Activated T-helper 2 cell treated with anti-CD3 and anti-CD28 coated beads, Interferon-gamma antibody, Interleukin-2, Interleukin-4, amounts not matched to agents 10 μg/mL and 5 μg/mL and 100 μg/mL, durations not matched to agents 14 hours and 24 hours and 36 hours (primary cell): ENCODE results near the gene ATP6V0A1. TPM values are rescaled to one million over a fixed set of nuclear protein-coding genes. Genes with fewer than 3 reads are reported as not detected.

ENCODE experiments used
- DNase-seq: peaks from one replicate; pipeline ENCODE4 v3.0.0; 2021; ENCODE audit warnings: low spot score
- H3K27ac Mint-ChIP-seq: one replicate; pipeline ENCODE4 v1.8.0; 2021; ENCODE audit warnings: mixed read lengths
- H3K27me3 Mint-ChIP-seq: one replicate; pipeline ENCODE4 v1.8.0; 2021; ENCODE audit warnings: low read depth, mixed read lengths
- H3K36me3 Mint-ChIP-seq: one replicate; pipeline ENCODE4 v1.8.0; 2021; ENCODE audit warnings: low read depth, mixed read lengths
- H3K4me1 Mint-ChIP-seq: one replicate; pipeline ENCODE4 v1.8.0; 2021; ENCODE audit warnings: low read depth, mixed read lengths
- H3K4me3 Mint-ChIP-seq: one replicate; pipeline ENCODE4 v1.8.0; 2021; ENCODE audit warnings: low read depth, mild to moderate bottlenecking, moderate library complexity, mixed read lengths
- H3K9me3 Mint-ChIP-seq: one replicate; pipeline ENCODE4 v1.8.0; 2021; ENCODE audit warnings: mixed read lengths
- intact Hi-C: fragments of 100-400 bp; cut with micrococcal nuclease; formaldehyde crosslinking; loops from one replicate; pipeline ENCODE4 v1.15.1; 2023
- total RNA-seq: library from RNA; stranded (reverse); gene quantifications from 2 replicates; pipeline ENCODE4 v1.2.3, GENCODE V29; 2022

Gene ATP6V0A1
- total RNA-seq, 1 donor from 2014 or later, result 17.5 TPM

DNA sequence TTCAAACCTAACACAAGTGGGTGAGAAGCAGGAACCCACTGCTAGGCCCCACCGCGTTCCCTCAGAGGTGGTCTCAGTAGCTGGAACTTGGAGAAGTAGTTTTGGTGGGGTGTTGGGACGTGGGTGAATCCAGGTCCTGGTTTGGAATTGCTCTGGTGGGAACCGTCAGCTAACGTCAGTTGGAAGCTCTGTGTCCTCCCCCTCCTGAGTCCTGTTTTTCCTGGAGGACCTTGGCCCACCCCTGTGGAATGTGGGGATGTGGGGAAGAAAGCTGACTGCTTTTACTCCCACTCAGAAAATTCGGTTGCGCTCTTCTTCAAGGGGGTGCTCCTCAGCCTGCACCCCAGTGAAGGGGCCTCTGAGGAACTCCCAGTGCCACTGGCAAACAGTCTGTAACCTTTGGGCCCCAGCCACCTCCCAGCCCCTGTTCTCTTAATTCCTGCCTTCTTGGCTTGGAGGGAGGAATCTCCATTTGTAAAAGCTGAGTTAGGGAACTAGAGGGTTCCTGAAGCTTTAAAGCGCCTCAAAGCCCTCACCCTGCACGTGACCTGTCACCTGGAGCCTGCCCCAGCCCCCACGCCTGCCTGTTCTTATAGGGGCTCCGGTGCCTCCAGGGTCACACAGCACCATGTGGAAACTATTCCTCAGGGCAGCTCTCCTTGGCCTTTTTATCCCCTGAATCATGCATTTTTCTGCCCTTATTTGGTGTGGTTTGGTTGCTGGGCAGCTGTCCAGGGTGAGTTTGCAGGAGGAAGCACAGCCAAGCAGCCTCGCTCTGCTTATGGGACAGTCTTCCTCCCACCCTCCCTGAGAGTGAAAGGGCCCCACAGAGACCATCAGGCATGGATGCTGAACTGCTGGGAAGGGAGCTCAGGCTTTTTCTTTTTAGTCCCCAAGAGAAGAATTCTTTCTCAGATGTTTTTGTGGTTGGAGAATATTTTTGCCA lies 61.1 kb downstream of the ATP6V0A1 start:
- Mint-ChIP-seq H3K27ac (no peak overlapping the region), H3K27me3 (peaks cover 8% of the 10 kb centered on the region), H3K4me1 (peaks cover 5% of the 10 kb centered on the region), H3K36me3 (no peaks in the 10 kb centered on the region), H3K4me3 (no peak overlapping the region), H3K9me3 (no peaks in the 10 kb centered on the region)
- DNase-seq, result no peak
- intact Hi-C loops, result loop anchor here (5.0 to 10.0 kb wide), 3 partner anchors 58 to 205 kb away; no protein-coding TSS in a partner anchor

DNA sequence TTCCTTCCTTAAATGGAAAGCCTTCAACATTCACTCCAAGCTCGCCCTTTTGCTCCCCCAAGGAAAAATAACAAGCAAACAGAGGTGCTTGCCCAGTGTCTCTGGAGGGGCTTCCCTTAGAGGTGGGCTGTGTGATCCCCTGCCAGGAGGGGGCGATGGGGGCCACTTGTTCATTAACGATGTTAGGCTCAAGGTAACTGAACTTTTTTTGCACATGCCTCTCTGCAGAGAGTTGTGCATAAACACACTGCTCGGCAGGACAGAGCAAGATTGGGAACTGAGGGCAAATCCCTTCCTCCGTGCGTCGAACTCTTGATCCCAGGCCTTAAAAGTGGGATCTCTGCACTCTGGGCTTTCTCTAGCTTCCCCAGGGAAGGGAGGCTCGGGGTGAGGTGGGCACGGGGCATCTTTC lies 61.9 kb downstream of the ATP6V0A1 start:
- Mint-ChIP-seq H3K27ac (no peak overlapping the region), H3K9me3 (no peaks in the 10 kb centered on the region), H3K36me3 (no peaks in the 10 kb centered on the region), H3K4me3 (no peak overlapping the region), H3K27me3 (peaks cover 10% of the 10 kb centered on the region), H3K4me1 (peaks cover 5% of the 10 kb centered on the region)
- no peak for DNase-seq
- intact Hi-C loops, result loop anchor here (10.0 kb wide), 2 partner anchors 116 to 206 kb away; no protein-coding TSS in a partner anchor

DNA sequence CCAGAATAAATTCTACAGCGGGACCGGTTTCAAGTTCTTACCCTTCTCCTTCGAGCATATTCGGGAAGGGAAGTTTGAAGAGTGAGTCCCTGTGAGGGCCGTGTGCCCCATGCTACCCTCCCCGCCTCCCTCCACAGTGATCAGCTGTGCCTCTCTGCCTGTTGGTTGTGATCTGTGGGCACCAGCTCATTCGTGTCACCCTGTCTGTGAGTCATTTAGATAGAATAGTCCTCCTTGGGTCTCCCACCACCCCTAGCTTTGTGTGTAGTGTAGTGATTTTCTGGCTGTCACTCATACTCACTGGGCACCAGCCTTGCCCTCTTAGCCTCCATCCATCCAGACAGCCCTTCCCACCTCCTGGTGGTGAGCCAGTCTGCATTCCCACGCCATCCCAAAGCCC lies 62.4 kb downstream of the ATP6V0A1 start:
- intact Hi-C loops, result loop anchor here (10.0 kb wide), 2 partner anchors 116 to 206 kb away; no protein-coding TSS in a partner anchor
- Mint-ChIP-seq H3K27me3 (peaks cover 10% of the 10 kb centered on the region), H3K4me1 (peaks cover 5% of the 10 kb centered on the region), H3K4me3 (no peak overlapping the region), H3K9me3 (no peaks in the 10 kb centered on the region), H3K27ac (no peak overlapping the region), H3K36me3 (no peaks in the 10 kb centered on the region)
- DNase-seq, result no peak

DNA sequence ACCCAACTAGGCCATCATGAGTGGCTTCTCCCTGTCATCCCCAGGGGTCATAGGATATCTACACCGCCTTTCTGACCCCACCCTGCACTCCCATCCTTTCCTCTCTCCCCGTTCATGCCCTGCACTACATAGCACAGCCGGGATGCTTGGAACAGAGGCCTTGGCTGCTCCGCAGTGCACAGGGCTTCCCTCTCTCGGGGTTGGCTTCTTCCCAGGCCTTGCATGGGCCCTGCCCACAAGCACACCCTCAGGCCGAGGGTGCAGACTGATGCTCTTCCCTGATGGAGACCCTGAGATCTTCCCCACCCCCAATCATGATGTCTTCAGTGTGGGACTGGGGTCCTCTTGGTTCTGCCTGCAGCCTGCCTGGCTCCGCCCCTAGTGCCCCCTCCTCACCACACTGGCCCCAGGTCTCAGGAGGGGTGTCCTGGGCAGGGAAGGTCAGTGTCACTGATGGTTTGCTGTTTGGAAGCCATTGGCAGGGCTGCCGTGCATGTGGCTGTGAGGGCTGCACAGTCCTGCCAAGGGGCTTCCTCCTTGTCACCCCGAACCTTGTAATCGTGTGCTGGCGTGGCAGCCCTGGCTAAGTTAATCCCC lies 63.1 kb downstream of the ATP6V0A1 start:
- no peak for DNase-seq
- Mint-ChIP-seq H3K27ac (no peak overlapping the region), H3K36me3 (no peaks in the 10 kb centered on the region), H3K4me3 (no peak overlapping the region), H3K9me3 (no peaks in the 10 kb centered on the region), H3K4me1 (peaks cover 5% of the 10 kb centered on the region), H3K27me3 (peaks cover 10% of the 10 kb centered on the region)
- intact Hi-C loops, result loop anchor here (10.0 kb wide), 2 partner anchors 117 to 207 kb away; no protein-coding TSS in a partner anchor

DNA sequence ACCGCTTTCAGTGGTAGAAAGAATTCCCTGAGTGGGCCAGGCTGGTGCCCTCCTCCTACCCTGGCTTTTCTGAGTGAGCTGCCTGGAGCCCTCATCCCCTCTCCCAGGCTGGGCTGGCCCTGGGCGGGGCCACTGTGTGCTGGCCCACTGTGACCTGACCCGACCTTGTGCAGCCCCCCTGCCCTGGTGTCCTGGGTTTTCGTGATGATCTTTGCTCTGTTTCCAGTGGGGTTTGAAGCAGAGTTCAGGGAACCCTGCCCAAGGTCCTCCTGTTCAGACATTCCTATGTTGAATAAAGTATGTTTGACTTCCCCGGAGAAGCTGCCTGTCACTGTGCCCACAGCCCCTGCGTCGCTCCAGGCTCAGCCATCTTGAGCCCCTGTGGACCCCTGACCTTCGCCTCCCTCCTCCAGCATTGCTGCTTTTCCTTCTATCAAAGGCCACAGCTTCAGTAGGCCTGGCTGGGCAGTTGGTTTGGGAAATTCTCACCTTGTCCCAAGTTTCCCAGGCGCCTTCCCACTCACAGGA lies 63.6 kb downstream of the ATP6V0A1 start:
- Mint-ChIP-seq H3K27ac (no peak overlapping the region), H3K27me3 (peaks cover 10% of the 10 kb centered on the region), H3K4me1 (peaks cover 8% of the 10 kb centered on the region), H3K9me3 (no peaks in the 10 kb centered on the region), H3K36me3 (no peaks in the 10 kb centered on the region), H3K4me3 (no peak overlapping the region)
- intact Hi-C loops, result loop anchor here (10.0 kb wide), 2 partner anchors 118 to 208 kb away; no protein-coding TSS in a partner anchor
- no peak for DNase-seq

DNA sequence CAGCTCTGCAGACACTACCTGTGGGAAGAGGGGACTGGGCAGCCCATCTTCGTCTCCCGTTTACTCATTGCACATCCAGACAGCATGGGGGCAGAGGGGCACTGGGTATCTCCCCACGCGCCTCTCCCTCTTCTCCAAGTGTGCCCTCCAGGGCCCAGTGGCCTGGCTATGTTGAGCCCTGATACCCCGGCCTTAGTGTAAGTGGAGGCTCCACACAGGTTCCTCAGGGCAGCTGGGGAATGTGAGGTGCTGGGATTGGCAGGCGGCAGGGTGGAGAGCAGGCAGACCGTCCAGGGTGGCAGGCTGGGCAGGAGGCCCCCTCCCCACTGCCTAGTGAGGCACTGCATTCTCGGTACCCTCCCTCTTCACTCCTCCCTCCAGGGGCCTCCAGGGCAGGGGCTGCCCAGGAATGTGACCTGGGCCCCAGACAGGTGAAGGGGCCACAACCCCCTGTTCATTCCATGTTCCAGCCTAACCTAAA lies 64.2 kb downstream of the ATP6V0A1 start:
- no peak overlapping the region for H3K27ac Mint-ChIP-seq
- H3K36me3 Mint-ChIP-seq, result no peaks in the 10 kb centered on the region
- H3K4me3 Mint-ChIP-seq, result no peak overlapping the region
- intact Hi-C loops, result loop anchor here (10.0 kb wide), 2 partner anchors 118 to 208 kb away; no protein-coding TSS in a partner anchor
- peaks cover 10% of the 10 kb centered on the region for H3K27me3 Mint-ChIP-seq
- no peak for DNase-seq
- H3K9me3 Mint-ChIP-seq, result no peaks in the 10 kb centered on the region
- H3K4me1 Mint-ChIP-seq, result peaks cover 9% of the 10 kb centered on the region

DNA sequence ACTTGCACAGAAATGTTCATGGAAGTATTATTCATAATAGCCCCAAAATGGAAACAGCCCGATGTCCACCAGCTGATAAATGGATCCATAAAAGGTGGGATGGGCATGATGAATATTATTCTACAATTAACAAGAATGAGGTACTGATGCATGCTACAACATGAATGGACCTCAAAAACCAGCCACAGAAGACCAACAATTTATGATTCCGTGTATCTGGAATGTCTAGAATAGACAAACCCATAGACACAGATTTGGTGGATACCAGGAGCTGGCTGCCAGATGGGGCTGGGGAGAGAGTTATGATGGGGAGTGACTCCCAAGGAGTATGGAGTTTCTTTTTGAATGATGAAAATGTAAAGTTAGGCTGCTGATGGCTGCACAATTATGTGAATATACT lies 66.5 kb downstream of the ATP6V0A1 start:
- DNase-seq, result no peak
- intact Hi-C loops, result loop anchor here (10.0 kb wide), 2 partner anchors 120 to 210 kb away; no protein-coding TSS in a partner anchor
- Mint-ChIP-seq H3K27me3 (peaks cover 10% of the 10 kb centered on the region), H3K4me1 (peaks cover 13% of the 10 kb centered on the region), H3K36me3 (no peaks in the 10 kb centered on the region), H3K27ac (no peak overlapping the region), H3K9me3 (no peaks in the 10 kb centered on the region), H3K4me3 (no peak overlapping the region)

DNA sequence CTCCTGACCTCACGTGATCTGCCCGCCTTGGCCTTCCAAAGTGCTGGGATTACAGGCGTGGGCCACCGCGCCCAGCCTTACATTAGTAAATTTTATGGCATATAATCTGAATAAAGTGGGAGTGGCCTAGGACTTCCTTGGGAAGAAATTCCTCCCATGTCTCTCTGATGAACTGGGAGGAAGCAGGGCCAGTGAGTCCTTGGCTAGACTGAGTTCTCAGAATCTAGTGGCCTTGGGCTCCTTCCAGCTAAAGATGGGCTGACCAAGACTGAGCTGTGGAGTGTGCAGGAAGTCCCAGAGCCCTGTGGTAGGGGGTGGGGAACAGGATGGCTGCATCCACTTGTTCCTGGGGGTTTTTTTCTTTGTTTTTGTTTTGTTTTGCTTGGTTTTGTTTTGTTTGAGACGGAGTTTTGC lies 67.4 kb downstream of the ATP6V0A1 start:
- intact Hi-C loops, result loop anchor here (10.0 kb wide), 2 partner anchors 121 to 211 kb away; no protein-coding TSS in a partner anchor
- Mint-ChIP-seq H3K4me1 (peaks cover 19% of the 10 kb centered on the region), H3K27ac (no peak overlapping the region), H3K27me3 (peaks cover 6% of the 10 kb centered on the region), H3K9me3 (no peaks in the 10 kb centered on the region), H3K4me3 (no peak overlapping the region), H3K36me3 (no peaks in the 10 kb centered on the region)
- DNase-seq, result no peak

DNA sequence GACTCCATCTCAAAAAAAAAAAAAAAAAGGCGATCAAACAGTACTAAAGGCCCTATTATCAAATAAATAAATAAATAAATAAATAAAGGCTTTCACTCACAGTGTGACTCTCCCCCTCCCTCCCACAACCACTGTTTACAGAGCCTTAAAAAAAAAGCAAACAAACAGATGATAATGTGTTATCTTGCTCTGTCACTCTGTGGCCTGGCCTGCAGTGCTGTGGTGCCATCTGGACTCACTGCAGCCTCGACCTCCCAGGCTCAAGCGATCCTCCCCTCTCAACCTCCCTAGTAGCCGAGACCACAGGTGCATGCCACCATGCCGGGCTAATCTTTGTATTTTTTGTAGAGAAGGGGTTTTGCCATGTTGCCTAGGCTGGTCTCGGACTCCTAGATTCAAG lies 69.3 kb downstream of the ATP6V0A1 start:
- H3K4me1 Mint-ChIP-seq, result peaks cover 26% of the 10 kb centered on the region
- H3K36me3 Mint-ChIP-seq, result no peaks in the 10 kb centered on the region
- DNase-seq, result no peak
- H3K9me3 Mint-ChIP-seq, result no peaks in the 10 kb centered on the region
- intact Hi-C loops, result loop anchor here (10.0 kb wide), 2 partner anchors 123 to 213 kb away; no protein-coding TSS in a partner anchor
- peaks cover 2% of the 10 kb centered on the region for H3K27me3 Mint-ChIP-seq
- no peak overlapping the region for H3K27ac Mint-ChIP-seq
- no peak overlapping the region for H3K4me3 Mint-ChIP-seq

DNA sequence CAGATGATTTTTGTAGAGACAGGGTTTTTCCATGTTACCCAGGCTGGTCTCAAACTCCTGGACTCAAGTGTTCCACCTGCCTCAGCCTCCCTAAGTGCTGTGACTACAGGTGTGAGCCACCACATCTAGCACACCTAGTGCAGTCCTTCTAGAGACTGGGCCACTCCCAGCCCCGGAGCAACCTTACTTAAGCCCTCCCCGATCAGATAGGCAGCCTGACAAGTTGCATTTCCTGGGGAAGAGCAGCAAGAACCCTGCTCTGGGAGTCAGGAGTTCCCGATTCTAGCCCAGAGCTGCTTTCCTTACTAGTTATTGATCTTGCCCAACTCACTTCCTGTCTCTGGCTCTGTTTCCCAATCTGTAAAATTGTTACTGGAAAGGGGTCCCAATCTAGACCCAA lies 70.4 kb downstream of the ATP6V0A1 start:
- Mint-ChIP-seq H3K36me3 (no peaks in the 10 kb centered on the region), H3K4me3 (no peak overlapping the region), H3K9me3 (no peaks in the 10 kb centered on the region), H3K27ac (no peak overlapping the region), H3K4me1 (peaks cover 21% of the 10 kb centered on the region), H3K27me3 (peaks cover 8% of the 10 kb centered on the region)
- DNase-seq, result no peak
- intact Hi-C loops, result loop anchor here (10.0 kb wide), 2 partner anchors 124 to 214 kb away; no protein-coding TSS in a partner anchor

DNA sequence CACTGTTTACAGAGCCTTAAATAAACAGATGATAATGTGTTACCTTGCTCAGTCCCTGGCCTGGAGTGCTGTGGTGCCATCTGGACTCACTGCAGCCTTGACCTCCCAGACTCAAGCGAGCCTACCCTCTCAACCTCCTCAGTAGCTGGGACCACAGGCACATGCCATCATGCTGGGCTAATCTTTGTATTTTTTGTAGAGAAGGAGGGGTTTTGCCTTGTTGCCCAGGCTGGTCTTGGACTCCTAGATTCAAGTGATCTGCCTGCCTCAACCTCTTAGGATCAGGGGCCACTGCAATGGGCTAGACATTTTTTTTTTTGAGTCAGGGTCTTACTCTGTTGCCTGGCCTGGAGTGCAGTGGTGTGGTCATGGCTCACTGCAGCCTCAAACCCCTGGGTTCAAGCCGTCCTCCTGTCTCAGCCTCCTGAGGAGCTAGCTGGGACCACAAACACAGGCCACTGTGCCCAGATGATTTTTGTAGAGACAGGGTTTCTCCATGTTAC lies 72.3 kb downstream of the ATP6V0A1 start:
- DNase-seq, result no peak
- Mint-ChIP-seq H3K36me3 (no peaks in the 10 kb centered on the region), H3K27ac (no peak overlapping the region), H3K27me3 (peaks cover 8% of the 10 kb centered on the region), H3K4me3 (no peak overlapping the region), H3K4me1 (peaks cover 29% of the 10 kb centered on the region), H3K9me3 (no peaks in the 10 kb centered on the region)
- intact Hi-C loops, result no loop called here
